OCI-LY7 (cell line): ENCODE data around the gene SMURF1.

Source experiments
- CTCF ChIP-seq: fragments of 200-600 bp; sonication (generic); conservative IDR thresholded peaks from 2 replicates; pipeline ENCODE4 v1.5.1; 2014; ENCODE audit warnings: mild to moderate bottlenecking, antibody characterized with exemption, low read length, moderate library complexity, mixed read lengths
- EZH2phosphoT487 ChIP-seq: fragments of 200-600 bp; sonication (generic); IDR thresholded peaks from 2 replicates; pipeline ENCODE4 v1.6.1; 2018; ENCODE audit warnings: low read depth, borderline replicate concordance, mild to moderate bottlenecking, mixed run types, antibody characterized with exemption, low read length, moderate library complexity, mixed read lengths

DNA sequence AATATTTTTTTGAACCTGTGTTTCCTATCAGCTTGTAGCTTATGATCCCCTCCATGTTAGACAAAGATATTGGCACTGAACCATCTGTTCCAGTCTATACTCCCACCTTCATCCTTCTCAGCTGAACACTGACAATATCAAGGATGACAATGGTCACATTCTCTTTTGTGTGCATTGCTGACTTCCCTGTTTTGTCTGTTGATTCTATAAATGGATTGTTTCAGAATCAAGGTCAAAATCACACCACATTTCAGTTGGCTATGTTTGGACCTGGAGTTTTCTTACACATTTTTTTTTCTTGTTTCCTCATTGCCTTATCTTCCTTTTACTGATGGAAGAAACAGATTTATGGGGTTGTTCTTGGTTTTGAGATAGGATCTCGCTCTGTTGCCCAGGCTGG lies 11.3 kb upstream of the SMURF1 start:
- TF ChIP-seq CTCF (no peak), EZH2phosphoT487 (no peak)
